ENCODE measurements around the gene DMRT1.

GRCh38 chr9:952546-952945, 111.0 kb downstream of the DMRT1 start:
- no peak for TF ChIP-seq HOMEZ (CRISPR knock-in tag; IDR thresholded peaks at IDR 0.05)
- TF ChIP-seq ZZZ3 (IDR thresholded peaks at IDR 0.05), result no peak
- no peak for TF ChIP-seq NONO (IDR thresholded peaks at IDR 0.05; ENCODE audit: low read depth in 2 of 2, low read length in 1 of 2)
- no peak for TF ChIP-seq KLF6 (CRISPR knock-in tag; IDR thresholded peaks at IDR 0.05; ENCODE audit: borderline replicate concordance)
- TF ChIP-seq TAF7 (tag; IDR thresholded peaks at IDR 0.05), result no peak
- TF ChIP-seq TBP (optimal IDR thresholded peaks at IDR 0.05; ENCODE audit: low read depth, low read length), result no peak
- no peak for TF ChIP-seq CBFA2T3 (IDR thresholded peaks at IDR 0.05)
- TF ChIP-seq TAF15 (IDR thresholded peaks at IDR 0.05; ENCODE audit: low read depth, low read length), result no peak
- no peak for TF ChIP-seq NFATC3 (IDR thresholded peaks at IDR 0.05)
- no peak for TF ChIP-seq ZKSCAN8 (CRISPR knock-in tag; IDR thresholded peaks at IDR 0.05)

All from K562 (cell line).